Activated naive CD4-positive, alpha-beta T cell treated with anti-CD3 and anti-CD28 coated beads, Interleukin-2, amount 50 U/mL, for 72 hours (primary cell): Measurements from ENCODE around the gene CNTLN. TPM values are rescaled to one million over a fixed set of nuclear protein-coding genes. Genes with fewer than 3 reads are reported as not detected.
"Not testable (repeated sequence)": the region's sequence is repeated elsewhere in the genome, so short reads cannot be mapped to it uniquely, and the experiment has no call there.

ENCODE experiments used
- ATAC-seq, 2 donors: fragments of 150-1000 bp; cut with Tn5 transposase; 2 replicates each; pipeline ENCODE4 v1.10.0; 2021; ENCODE audit warnings: mild to moderate bottlenecking in 2 of 2, moderate library complexity in 2 of 2
- DNase-seq, 2 donors: peaks; one replicate each; pipeline ENCODE4 v3.0.0; 2021 to 2022; ENCODE audit warnings: low spot score in 2 of 2
- H3K27ac Mint-ChIP-seq, 2 donors: one replicate each; pipeline ENCODE4 v1.8.0; 2022; ENCODE audit warnings: mild to moderate bottlenecking in 2 of 2, mixed read lengths in 2 of 2
- H3K36me3 Mint-ChIP-seq, 2 donors: one replicate each; pipeline ENCODE4 v1.8.0; 2022; ENCODE audit warnings: mixed read lengths in 2 of 2
- H3K9me3 Mint-ChIP-seq, 2 donors: one replicate each; pipeline ENCODE4 v1.8.0; 2022; ENCODE audit warnings: mixed read lengths in 2 of 2
- total RNA-seq, 2 donors: library from RNA; stranded (reverse); gene quantifications; one replicate each; pipeline ENCODE4 v1.2.3, GENCODE V29; 2022

CNTLN gene
- total RNA-seq, 2 donors from 2014 or later: 0.75 to 0.91 TPM

GRCh38 chr9:17414986-17415385 is 280.1 kb downstream of the CNTLN start:
- H3K36me3 Mint-ChIP-seq: no peaks in the 10 kb centered on the region
- H3K27ac Mint-ChIP-seq: no peak overlapping the region
- ATAC-seq (no peak), DNase-seq (no peak)
- H3K9me3 Mint-ChIP-seq: peaks cover 0 to 7% of the 10 kb centered on the region in 2 donors

DNA sequence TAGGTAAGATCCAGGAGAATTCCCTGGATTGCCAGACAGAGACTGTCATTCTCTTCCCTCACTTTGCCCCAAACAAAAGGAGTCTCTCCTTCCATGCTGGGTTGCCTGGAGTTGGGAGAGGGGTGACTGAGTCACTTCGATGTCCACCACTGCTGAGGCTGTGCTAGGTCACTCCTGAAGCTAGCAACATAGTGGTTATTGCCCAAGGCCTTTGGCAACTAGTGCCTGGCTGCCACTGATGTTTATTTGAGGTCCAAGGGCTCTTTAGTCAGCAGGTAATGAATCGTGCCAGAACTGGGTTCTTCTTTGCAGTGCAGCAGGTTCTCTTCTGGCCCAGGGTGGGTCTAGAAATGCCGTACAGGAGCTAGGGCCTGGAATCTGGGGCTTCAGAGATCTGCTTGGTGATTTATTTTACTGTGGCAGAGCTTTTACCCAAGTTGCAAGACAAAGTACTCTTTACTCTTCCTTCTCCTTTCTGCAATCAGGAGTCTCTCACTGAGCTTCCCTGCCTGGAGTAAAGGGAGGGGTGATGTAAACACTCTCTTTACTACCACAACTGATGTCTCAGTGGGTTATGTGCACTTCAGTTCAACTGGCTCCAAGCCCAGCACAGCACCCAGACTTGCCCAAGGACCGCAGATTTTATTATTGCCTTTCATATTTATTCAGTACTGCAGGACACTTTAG is 288.3 kb downstream of the CNTLN start:
- Mint-ChIP-seq H3K36me3 (no peaks in the 10 kb centered on the region), H3K9me3 (peaks cover 0 to 12% of the 10 kb centered on the region in 2 donors), H3K27ac (no peak overlapping the region)
- ATAC-seq (no peak), DNase-seq (no peak)

- no peaks in the 10 kb centered on the region for H3K36me3 Mint-ChIP-seq
Observed at GRCh38 chr9:17423681-17424011, 288.8 kb downstream of the CNTLN start.

DNA sequence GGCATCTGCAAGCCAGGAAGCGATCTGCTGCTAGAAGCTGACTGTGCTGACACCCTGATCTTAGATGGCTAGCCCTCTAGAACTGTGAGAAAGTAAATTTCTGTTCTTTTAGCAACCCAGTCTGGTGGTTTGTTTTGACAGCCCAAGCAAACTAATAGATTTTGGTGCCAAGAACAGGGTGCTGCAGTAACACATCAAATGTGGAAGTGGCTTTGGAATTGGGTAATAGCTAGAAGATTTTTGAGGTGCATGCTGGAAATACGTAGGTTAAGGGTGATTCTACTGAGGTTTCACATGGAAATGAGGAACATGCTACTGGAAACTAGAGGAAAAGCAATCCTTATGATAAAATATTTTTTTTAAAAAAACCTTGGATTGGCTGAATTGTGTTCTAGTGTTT is 290.5 kb downstream of the CNTLN start:
- H3K36me3 Mint-ChIP-seq: no peaks in the 10 kb centered on the region
- no peak overlapping the region for H3K27ac Mint-ChIP-seq
- peaks cover 0 to 9% of the 10 kb centered on the region in 2 donors for H3K9me3 Mint-ChIP-seq
- DNase-seq: no peak
- no peak for ATAC-seq

More at GRCh38 chr9:17423681-17424011, 288.8 kb downstream of the CNTLN start:
- ATAC-seq: no peak
- Mint-ChIP-seq H3K27ac (no peak overlapping the region), H3K9me3 (peaks cover 0 to 12% of the 10 kb centered on the region in 2 donors)
- DNase-seq: no peak

DNA sequence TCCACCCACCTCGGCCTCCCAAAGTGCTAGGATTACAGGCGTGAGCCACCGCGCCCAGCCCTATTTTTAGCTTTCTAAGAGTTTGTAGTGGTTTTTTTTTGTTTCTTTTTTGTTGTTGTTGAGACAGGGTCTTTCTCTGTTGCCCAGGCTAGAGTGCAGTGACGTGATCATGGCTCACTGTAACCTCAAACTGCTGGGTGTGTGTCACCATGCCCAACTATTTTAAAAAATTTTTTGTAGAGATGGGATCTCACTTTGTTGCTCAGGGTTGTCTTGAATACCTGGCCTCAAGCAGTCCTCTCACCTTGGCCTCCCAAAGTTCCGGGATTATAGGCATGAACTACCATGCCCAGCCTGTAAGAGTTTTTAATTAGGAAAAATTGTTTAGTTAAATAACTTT is 298.7 kb downstream of the CNTLN start:
- DNase-seq: no peak
- Mint-ChIP-seq H3K27ac (no peak overlapping the region), H3K36me3 (peaks cover 0 to 3% of the 10 kb centered on the region in 2 donors), H3K9me3 (peaks cover 8 to 10% of the 10 kb centered on the region in 2 donors)
- no peak for ATAC-seq

DNA sequence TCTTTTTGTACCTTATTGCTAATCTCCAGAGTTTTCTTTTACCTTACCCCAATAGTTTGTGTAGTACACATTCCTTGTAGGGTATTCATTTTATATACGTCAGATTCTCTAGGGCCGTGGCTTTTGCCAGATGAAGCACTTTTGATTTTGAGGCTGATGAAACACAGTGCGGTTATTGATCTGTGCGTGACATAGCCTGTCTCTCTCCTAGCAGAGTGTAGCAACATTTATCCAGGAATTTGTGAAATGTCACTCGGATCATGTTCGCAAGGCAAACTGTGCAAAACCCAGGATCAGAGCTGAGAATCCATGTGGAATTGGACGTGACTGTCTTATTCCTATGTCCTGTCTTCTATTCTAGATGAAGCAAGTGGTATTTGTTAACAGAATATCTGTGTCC is 302.0 kb downstream of the CNTLN start:
- DNase-seq (no peak), ATAC-seq (no peak)
- H3K27ac Mint-ChIP-seq: no peak overlapping the region
- peaks cover 0 to 6% of the 10 kb centered on the region in 2 donors for H3K36me3 Mint-ChIP-seq
- H3K9me3 Mint-ChIP-seq: peaks cover 18 to 19% of the 10 kb centered on the region in 2 donors

GRCh38 chr9:17437813-17438212 is 303.0 kb downstream of the CNTLN start:
- DNase-seq (no peak), ATAC-seq (no peak)
- Mint-ChIP-seq H3K27ac (no peak overlapping the region), H3K9me3 (peaks cover 18 to 19% of the 10 kb centered on the region in 2 donors), H3K36me3 (peaks cover 0 to 6% of the 10 kb centered on the region in 2 donors)

DNA sequence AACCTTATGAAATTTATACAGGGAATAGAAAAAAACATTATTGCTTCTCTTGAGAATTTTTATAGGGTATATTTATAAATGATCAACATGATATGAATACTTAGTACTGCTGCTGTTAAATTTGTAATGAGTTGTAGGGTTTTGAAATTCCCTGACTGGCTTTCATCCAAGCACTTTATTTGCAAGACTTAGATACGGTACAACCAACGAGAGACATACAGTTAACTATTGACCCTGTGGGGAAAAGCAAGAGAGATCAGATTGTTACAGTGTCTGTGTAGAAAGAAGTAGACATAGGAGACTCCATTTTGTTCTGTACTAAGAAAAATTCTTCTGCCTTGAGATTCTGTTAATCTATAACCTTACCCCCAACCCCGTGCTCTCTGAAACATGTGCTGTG is 310.3 kb downstream of the CNTLN start:
- H3K27ac Mint-ChIP-seq, ATAC-seq, H3K36me3 Mint-ChIP-seq, DNase-seq: not testable (repeated sequence)
- peaks cover 5 to 11% of the 10 kb centered on the region in 2 donors for H3K9me3 Mint-ChIP-seq

GRCh38 chr9:17453751-17454150 is 318.9 kb downstream of the CNTLN start:
- DNase-seq (no peak), ATAC-seq (no peak)
- H3K9me3 Mint-ChIP-seq: no peaks in the 10 kb centered on the region
- H3K27ac Mint-ChIP-seq: no peak overlapping the region
- H3K36me3 Mint-ChIP-seq: no peaks in the 10 kb centered on the region

DNA sequence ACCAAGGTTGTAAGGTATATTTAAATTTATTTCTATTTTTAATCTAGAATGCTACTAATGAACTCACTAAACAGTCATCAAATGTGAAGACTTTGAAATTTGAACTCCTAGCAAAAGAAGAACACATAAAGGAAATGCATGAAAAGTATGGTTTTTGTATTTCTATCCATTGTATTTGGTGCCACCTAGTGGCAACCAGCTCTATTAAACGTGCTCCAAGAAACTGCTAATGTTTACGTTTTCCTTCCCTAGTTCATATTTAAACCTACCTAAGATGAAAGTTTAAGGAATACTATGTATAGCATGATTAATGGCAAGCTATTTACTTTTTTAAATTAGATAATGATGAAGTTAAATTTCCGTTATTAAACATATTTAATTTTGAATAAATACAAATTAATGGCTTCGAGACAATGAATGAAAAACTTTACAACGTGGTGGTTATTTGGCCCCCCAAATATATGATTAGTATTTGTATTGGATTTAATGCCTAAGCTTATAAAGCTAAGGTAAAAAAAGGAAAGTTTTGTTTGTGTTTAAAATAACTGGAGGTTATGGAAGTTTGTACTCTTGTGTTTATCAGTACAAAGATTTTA is 328.1 kb downstream of the CNTLN start:
- Mint-ChIP-seq H3K27ac (no peak overlapping the region), H3K36me3 (no peaks in the 10 kb centered on the region), H3K9me3 (no peaks in the 10 kb centered on the region)
- DNase-seq (peak in 1 of 2 donors; percentile 10), ATAC-seq (no peak)

- Mint-ChIP-seq H3K36me3 (no peaks in the 10 kb centered on the region), H3K9me3 (no peaks in the 10 kb centered on the region), H3K27ac (no peak overlapping the region)
- ATAC-seq: no peak
- no peak for DNase-seq
Observed at GRCh38 chr9:17470036-17470813, 335.4 kb downstream of the CNTLN start.

DNA sequence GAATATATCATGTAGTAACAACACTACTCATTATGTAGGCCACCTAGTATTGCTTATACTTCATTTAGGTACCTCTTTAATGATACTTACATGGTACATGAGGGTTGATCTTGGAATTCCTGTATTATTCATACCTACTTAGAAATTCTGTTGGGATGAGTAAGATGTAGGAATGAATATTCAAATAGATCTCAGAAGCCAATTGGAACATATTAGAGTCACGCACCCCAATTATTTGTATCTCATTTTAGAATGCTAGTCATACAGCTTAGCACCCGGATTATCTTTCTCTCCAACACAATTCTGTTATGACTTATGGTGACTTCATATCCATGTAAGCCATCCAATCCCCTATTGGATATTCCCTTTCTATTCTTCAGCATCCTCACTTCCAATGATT is 337.3 kb downstream of the CNTLN start:
- no peak for ATAC-seq
- DNase-seq: no peak
- no peaks in the 10 kb centered on the region for H3K36me3 Mint-ChIP-seq
- H3K9me3 Mint-ChIP-seq: no peaks in the 10 kb centered on the region
- no peak overlapping the region for H3K27ac Mint-ChIP-seq

GRCh38 chr9:17476401-17476800 is 341.6 kb downstream of the CNTLN start:
- no peaks in the 10 kb centered on the region for H3K36me3 Mint-ChIP-seq
- H3K27ac Mint-ChIP-seq: no peak overlapping the region
- peaks cover 4% of the 10 kb centered on the region in 2 donors for H3K9me3 Mint-ChIP-seq
- DNase-seq (no peak), ATAC-seq (no peak)

- peaks cover 4% of the 10 kb centered on the region in 2 donors for H3K9me3 Mint-ChIP-seq
- DNase-seq: no peak
- ATAC-seq: no peak
Observed at GRCh38 chr9:17477816-17478215, 343.0 kb downstream of the CNTLN start.

GRCh38 chr9:17480966-17481365 is 346.1 kb downstream of the CNTLN start:
- Mint-ChIP-seq H3K27ac (no peak overlapping the region), H3K9me3 (peaks cover 4% of the 10 kb centered on the region in 2 donors), H3K36me3 (no peaks in the 10 kb centered on the region)
- ATAC-seq (no peak), DNase-seq (no peak)

More at GRCh38 chr9:17477816-17478215, 343.0 kb downstream of the CNTLN start:
- H3K27ac Mint-ChIP-seq: no peak overlapping the region
- no peaks in the 10 kb centered on the region for H3K36me3 Mint-ChIP-seq

DNA sequence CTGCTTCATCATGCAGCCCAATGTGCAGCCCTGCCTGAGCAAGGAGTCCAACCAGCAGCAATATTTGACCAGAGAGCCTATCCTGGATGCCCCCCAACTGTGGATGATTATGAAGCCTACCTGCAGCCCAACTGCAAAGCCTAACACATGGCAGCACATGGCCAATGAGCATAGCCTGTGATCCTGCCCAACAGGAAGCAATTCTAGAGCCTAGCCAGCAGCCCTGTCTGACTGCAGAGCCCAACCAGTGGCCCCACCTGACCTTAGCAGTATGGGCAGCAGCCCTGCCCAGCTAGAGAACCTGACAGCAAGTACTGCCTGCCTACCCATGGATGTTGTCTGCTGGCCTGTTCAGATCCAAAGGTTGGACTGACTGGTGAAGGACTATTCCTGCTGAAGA is 346.7 kb downstream of the CNTLN start:
- Mint-ChIP-seq H3K9me3 (peaks cover 4% of the 10 kb centered on the region in 2 donors), H3K27ac (no peak overlapping the region), H3K36me3 (no peaks in the 10 kb centered on the region)
- no peak for DNase-seq
- ATAC-seq: no peak

- Mint-ChIP-seq H3K36me3 (no peaks in the 10 kb centered on the region), H3K9me3 (peaks cover 0 to 4% of the 10 kb centered on the region in 2 donors), H3K27ac (no peak overlapping the region)
- DNase-seq (no peak), ATAC-seq (no peak)
Observed at GRCh38 chr9:17484906-17485305, 350.1 kb downstream of the CNTLN start.
